HG03159 (cell line): ENCODE measurements around the gene AGAP1.

Source experiments
- ATAC-seq: cut with Tn5 transposase; IDR thresholded peaks from one replicate; pipeline ENCODE4 v1.9.1; 2021; ENCODE audit warnings: mild to moderate bottlenecking, moderate library complexity; ENCODE audit not compliant: unreplicated experiment

AGAP1 gene

GRCh38 chr2:235658351-235659174 is 164.7 kb downstream of the AGAP1 start:
- no peak for ATAC-seq

- no peak for ATAC-seq
These were observed 166.0 kb downstream of the AGAP1 start for GRCh38 chr2:235659767-235660322.

GRCh38 chr2:235660484-235661082 is 166.7 kb downstream of the AGAP1 start:
- ATAC-seq, result no peak

GRCh38 chr2:235661167-235661937 is 167.5 kb downstream of the AGAP1 start:
- ATAC-seq, result no peak

- no peak for ATAC-seq
These were observed 168.1 kb downstream of the AGAP1 start for GRCh38 chr2:235661952-235662351.

- ATAC-seq, result no peak
These were observed 170.0 kb downstream of the AGAP1 start for GRCh38 chr2:235663875-235664274.

- ATAC-seq, result no peak
These were observed 171.9 kb downstream of the AGAP1 start for GRCh38 chr2:235665661-235666212.

GRCh38 chr2:235666213-235666781 is 172.5 kb downstream of the AGAP1 start:
- no peak for ATAC-seq

GRCh38 chr2:235668782-235669181 is 174.9 kb downstream of the AGAP1 start:
- no peak for ATAC-seq

GRCh38 chr2:235669269-235669831 is 175.5 kb downstream of the AGAP1 start:
- no peak for ATAC-seq

GRCh38 chr2:235669983-235670962 is 176.4 kb downstream of the AGAP1 start:
- no peak for ATAC-seq

- no peak for ATAC-seq
These were observed 177.3 kb downstream of the AGAP1 start for GRCh38 chr2:235670974-235671787.

GRCh38 chr2:235672720-235673119 is 178.9 kb downstream of the AGAP1 start:
- ATAC-seq, result no peak

- ATAC-seq, result no peak
These were observed 180.3 kb downstream of the AGAP1 start for GRCh38 chr2:235674146-235674545.

GRCh38 chr2:235674812-235675211 is 181.0 kb downstream of the AGAP1 start:
- ATAC-seq, result no peak

- ATAC-seq, result no peak
These were observed 182.1 kb downstream of the AGAP1 start for GRCh38 chr2:235675678-235676535.

- no peak for ATAC-seq
These were observed 182.6 kb downstream of the AGAP1 start for GRCh38 chr2:235676536-235676799.
